Renal cortical epithelial cell (primary cell): ENCODE measurements around the gene MSANTD3. TPM values are rescaled to one million over a fixed set of nuclear protein-coding genes. Genes with fewer than 3 reads are reported as not detected.
"Not testable (repeated sequence)": the region's sequence is repeated elsewhere in the genome, so short reads cannot be mapped to it uniquely, and the experiment has no call there.

Source experiments
- DNase-seq: peaks from one replicate; pipeline ENCODE4 v3.0.0-alpha.2; 2011; ENCODE audit warnings: low read depth
- total RNA-seq: library from RNA; depleted of rRNA; stranded (reverse); fragments of >200 nt; gene quantifications from 2 replicates; pipeline ENCODE4 v1.2.3, GENCODE V29; 2014

The MSANTD3 gene
- total RNA-seq, 1 donor from 2014 or later, result 55.1 TPM

GRCh38 chr9:100428871-100429654, 2.1 kb downstream of the MSANTD3 start:
- peak; percentile 99 for DNase-seq

- DNase-seq, result no peak
Measured at GRCh38 chr9:100430286-100430940, 3.5 kb downstream of the MSANTD3 start.

GRCh38 chr9:100431886-100432285, 4.9 kb downstream of the MSANTD3 start:
- DNase-seq, result no peak

- DNase-seq, result no peak
Measured at GRCh38 chr9:100432736-100433135, 5.8 kb downstream of the MSANTD3 start.

- DNase-seq, result peak; percentile 45
Measured at GRCh38 chr9:100436571-100436970, 9.6 kb downstream of the MSANTD3 start.

- peak; percentile 76 for DNase-seq
Measured at GRCh38 chr9:100437860-100438805, 11.2 kb downstream of the MSANTD3 start.

GRCh38 chr9:100440071-100440470, 13.1 kb downstream of the MSANTD3 start:
- DNase-seq, result peak; percentile 81

- not testable (repeated sequence) for DNase-seq
Measured at GRCh38 chr9:100440487-100440886, 13.5 kb downstream of the MSANTD3 start.

- DNase-seq, result no peak
Measured at GRCh38 chr9:100441911-100442361, 15.0 kb downstream of the MSANTD3 start.

GRCh38 chr9:100443781-100444768, 17.1 kb downstream of the MSANTD3 start:
- DNase-seq, result peak; percentile 30

GRCh38 chr9:100445161-100445902, 18.4 kb downstream of the MSANTD3 start:
- DNase-seq, result no peak

- DNase-seq, result no peak
Measured at GRCh38 chr9:100445903-100446549, 19.1 kb downstream of the MSANTD3 start.

- no peak for DNase-seq
Measured at GRCh38 chr9:100447041-100447440, 20.1 kb downstream of the MSANTD3 start.

- DNase-seq, result no peak
Measured at GRCh38 chr9:100448266-100448665, 21.3 kb downstream of the MSANTD3 start.

GRCh38 chr9:100449420-100449819, 22.5 kb downstream of the MSANTD3 start:
- DNase-seq, result no peak

GRCh38 chr9:100452894-100453293, 26.0 kb downstream of the MSANTD3 start:
- DNase-seq, result no peak

- no peak for DNase-seq
Measured at GRCh38 chr9:100455470-100455869, 28.5 kb downstream of the MSANTD3 start.

- no peak for DNase-seq
Measured at GRCh38 chr9:100457517-100457916, 30.6 kb downstream of the MSANTD3 start.

- no peak for DNase-seq
Measured at GRCh38 chr9:100459963-100460362, 33.0 kb downstream of the MSANTD3 start.

- no peak for DNase-seq
Measured at GRCh38 chr9:100465274-100465673, 38.3 kb downstream of the MSANTD3 start.
